A549 treated with AZD9567 at 1 μM for 4 hours (cell line): ENCODE results near the gene SPAG16. TPM values are rescaled to one million over a fixed set of nuclear protein-coding genes. Genes with fewer than 3 reads are reported as not detected.

ENCODE experiments used
- total RNA-seq: library from RNA; stranded (reverse); fragments of 200-300 nt; extraction: Qiagen RNA extraction; gene quantifications from 5 replicates; pipeline ENCODE4 v1.2.3, GENCODE V29; 2022; ENCODE audit not compliant: insufficient read depth

Gene SPAG16
- total RNA-seq, result 10.3 to 15.2 TPM (median 11.8 TPM) in 5 replicates

GRCh38 chr2:213284105-213285090 lies at the start of gene SPAG16:
Gene SPAG16, plus strand, starts transcription at chr2:213284464.

GRCh38 chr2:214410918-214411554 lies 1126.8 kb downstream of the SPAG16 start, which contains the start of gene VWC2L:
Gene VWC2L, plus strand, starts transcription at chr2:214411054. Its CDS starts 3,140 bp downstream, at chr2:214414194.

Other genes with a start within 250 kb of the SPAG16 start
- 0.10 to 1.00 TPM (median 0.16 TPM) in 5 replicates for gene IKZF2, start 132.9 kb upstream of the SPAG16 start, total RNA-seq